HEK293 (cell line): Measurements from ENCODE around the gene CAPN7.

Source experiments
- CTCF ChIA-PET: fragments of 350-600 bp; formaldehyde crosslinking; extraction: SDS; loops from one replicate; lab custom pipeline; 2021; ENCODE audit warnings: antibody characterized with exemption; lab: Yijun Ruan, JAX
- POLR2A ChIA-PET: fragments of 300-600 bp; formaldehyde crosslinking; extraction: SDS; loops from one replicate; lab custom pipeline; 2020; ENCODE audit warnings: antibody characterized with exemption, inconsistent platforms; lab: Yijun Ruan, JAX
- H3K27ac ChIP-seq: fragments of 200-500 bp; sonication (Bioruptor generic); 2 replicates; pipeline ENCODE4 v1.5.1; 2014; ENCODE audit warnings: low read depth, low read length, control low read depth, inconsistent platforms; ENCODE audit errors: extremely low read depth
- H3K36me3 ChIP-seq, 2 experiments: fragments of 200-500 bp in 1 of 2; sonication (Bioruptor generic) in 1 of 2; 1 replicate in 1 of 2; 2 replicates in 1 of 2; pipeline ENCODE4 v1.5.1; 2014 to 2017; ENCODE audit warnings: inconsistent platforms in 2 of 2, low read length in 2 of 2; ENCODE audit not compliant: control insufficient read depth in 2 of 2, insufficient read depth in 1 of 2
- H3K4me1 ChIP-seq: fragments of 200-500 bp; sonication (Bioruptor generic); 2 replicates; pipeline ENCODE4 v1.5.1; 2014; ENCODE audit warnings: mild to moderate bottlenecking, low read length, inconsistent platforms; ENCODE audit not compliant: control insufficient read depth, insufficient read depth
- H3K4me3 ChIP-seq: 2 replicates; pipeline ENCODE4 v1.5.1; 2011; ENCODE audit warnings: low read depth, mild to moderate bottlenecking, control low read depth, low read length, moderate library complexity
- H3K9me3 ChIP-seq: fragments of 200-500 bp; sonication (Bioruptor generic); 2 replicates; pipeline ENCODE4 v1.5.1; 2014; ENCODE audit warnings: low read depth, low read length, inconsistent platforms; ENCODE audit not compliant: control insufficient read depth, insufficient read depth
- BCL6B ChIP-seq: fragments of 450-650 bp; formaldehyde crosslinking; IDR thresholded peaks from 2 replicates; pipeline ENCODE4 v1.5.1; 2017; ENCODE audit warnings: missing biosample characterization, missing genetic modification characterization
- HOXD13 ChIP-seq: sonication (generic); formaldehyde crosslinking; IDR thresholded peaks from 2 replicates; pipeline ENCODE4 v1.8.0; 2022; ENCODE audit warnings: missing genetic modification reagents, borderline replicate concordance
- IKZF3 ChIP-seq: fragments of 450-650 bp; IDR thresholded peaks from 2 replicates; pipeline ENCODE4 v1.5.0; 2018; ENCODE audit warnings: missing biosample characterization, mild to moderate bottlenecking, missing genetic modification characterization, moderate library complexity
- KLF1 ChIP-seq: fragments of 450-650 bp; formaldehyde crosslinking; IDR thresholded peaks from 2 replicates; pipeline ENCODE4 v1.5.1; 2016; ENCODE audit warnings: missing biosample characterization, missing genetic modification characterization
- PRDM2 ChIP-seq: fragments of 450-650 bp; formaldehyde crosslinking; IDR thresholded peaks from 2 replicates; pipeline ENCODE4 v1.5.1; 2016; ENCODE audit warnings: missing biosample characterization, missing genetic modification characterization, borderline replicate concordance
- SCRT1 ChIP-seq: fragments of 450-650 bp; formaldehyde crosslinking; IDR thresholded peaks from 2 replicates; pipeline ENCODE4 v1.5.1; 2016; ENCODE audit warnings: missing biosample characterization, missing genetic modification characterization, borderline replicate concordance
- SCRT2 ChIP-seq: fragments of 450-650 bp; formaldehyde crosslinking; IDR thresholded peaks from 2 replicates; pipeline ENCODE4 v1.5.1; 2016; ENCODE audit warnings: missing biosample characterization, missing genetic modification characterization
- WT1 ChIP-seq: fragments of 450-650 bp; formaldehyde crosslinking; IDR thresholded peaks from 2 replicates; pipeline ENCODE4 v1.5.1; 2016; ENCODE audit warnings: missing biosample characterization, missing genetic modification characterization
- ZBTB20 ChIP-seq: fragments of 450-650 bp; formaldehyde crosslinking; IDR thresholded peaks from 2 replicates; pipeline ENCODE4 v1.5.1; 2016; ENCODE audit warnings: missing biosample characterization, missing genetic modification characterization
- ZBTB44 ChIP-seq: fragments of 450-650 bp; IDR thresholded peaks from 2 replicates; pipeline ENCODE4 v1.5.1; 2018; ENCODE audit warnings: missing biosample characterization, mild to moderate bottlenecking, missing genetic modification characterization
- ZIC2 ChIP-seq: fragments of 450-650 bp; formaldehyde crosslinking; IDR thresholded peaks from 2 replicates; pipeline ENCODE4 v1.5.1; 2016; ENCODE audit warnings: missing biosample characterization, missing genetic modification characterization
- ZNF133 ChIP-seq: fragments of 450-650 bp; formaldehyde crosslinking; IDR thresholded peaks from 2 replicates; pipeline ENCODE4 v1.5.1; 2016; ENCODE audit warnings: missing biosample characterization, missing genetic modification characterization
- ZNF146 ChIP-seq: fragments of 450-650 bp; formaldehyde crosslinking; IDR thresholded peaks from 2 replicates; pipeline ENCODE4 v1.5.1; 2016; ENCODE audit warnings: missing biosample characterization, missing genetic modification characterization
- ZNF211 ChIP-seq: fragments of 450-650 bp; formaldehyde crosslinking; IDR thresholded peaks from 2 replicates; pipeline ENCODE4 v1.5.1; 2016; ENCODE audit warnings: low read depth, missing biosample characterization, missing genetic modification characterization
- ZNF335 ChIP-seq: fragments of 450-650 bp; formaldehyde crosslinking; conservative IDR thresholded peaks from 2 replicates; pipeline ENCODE4 v1.5.1; 2016; ENCODE audit warnings: missing biosample characterization, missing genetic modification characterization
- ZNF362 ChIP-seq: fragments of 450-650 bp; formaldehyde crosslinking; IDR thresholded peaks from 2 replicates; pipeline ENCODE4 v1.5.1; 2016; ENCODE audit warnings: missing biosample characterization, missing genetic modification characterization
- ZNF404 ChIP-seq: fragments of 450-650 bp; formaldehyde crosslinking; IDR thresholded peaks from 2 replicates; pipeline ENCODE4 v1.5.1; 2017; ENCODE audit warnings: missing biosample characterization, missing genetic modification characterization
- ZNF600 ChIP-seq: fragments of 450-650 bp; formaldehyde crosslinking; IDR thresholded peaks from 2 replicates; pipeline ENCODE4 v1.5.1; 2016; ENCODE audit warnings: missing biosample characterization, missing genetic modification characterization
- ZNF645 ChIP-seq: fragments of 450-650 bp; formaldehyde crosslinking; IDR thresholded peaks from 2 replicates; pipeline ENCODE4; 2016; ENCODE audit warnings: missing biosample characterization, missing genetic modification characterization

CAPN7 gene

GRCh38 chr3:15290736-15291135, 84.7 kb downstream of the CAPN7 start:
- CTCF ChIA-PET: interaction anchor here (0.5 to 1.1 kb wide), 3 partner anchors 23 to 143 kb away, joined by 3 to 4 read pairs (median 3); no protein-coding TSS in a partner anchor
- Histone ChIP-seq H3K27ac (no peak overlapping the region), H3K9me3 (no peaks in the 10 kb centered on the region), H3K36me3 (no peaks in the 10 kb centered on the region)
- TF ChIP-seq ZNF645 (tag by site-specific recombination): no peak
- no peak for TF ChIP-seq SCRT2 (tag by site-specific recombination)
- TF ChIP-seq ZBTB44 (tag by site-specific recombination): no peak
- TF ChIP-seq ZNF335: no peak
- no peak for TF ChIP-seq ZNF211 (tag by site-specific recombination)
- TF ChIP-seq ZNF404 (tag by site-specific recombination): no peak
- TF ChIP-seq PRDM2 (tag by site-specific recombination): no peak
- TF ChIP-seq, all 188 proteins: peak for 0
- POLR2A ChIA-PET: interaction anchor here (0.6 kb wide), 1 partner anchor 15 kb away, joined by 3 read pairs; no protein-coding TSS in a partner anchor
- peaks cover 5% of the 10 kb centered on the region for H3K4me1 ChIP-seq
- no peak overlapping the region for H3K4me3 ChIP-seq

GRCh38 chr3:15291589-15292541, 85.8 kb downstream of the CAPN7 start:
- CTCF ChIA-PET: interaction anchor here (0.6 to 1.3 kb wide), 3 partner anchors 16 to 243 kb away, joined by 3 to 7 read pairs (median 4); no protein-coding TSS in a partner anchor
- no peak overlapping the region for H3K27ac ChIP-seq
- peak; percentile 43; the same call in 1 of the 2 replicates for TF ChIP-seq SCRT1 (tag by site-specific recombination)
- no peak for TF ChIP-seq ZNF133 (tag by site-specific recombination)
- TF ChIP-seq HOXD13 (CRISPR knock-in tag): no peak
- TF ChIP-seq ZBTB20 (tag by site-specific recombination): 0 out of 2 replicates have a peak, but pooled peaks have one; percentile 12
- TF ChIP-seq ZNF362: no peak
- TF ChIP-seq BCL6B: peak; percentile 43; the same call in 1 of the 2 replicates
- TF ChIP-seq IKZF3: peak; percentile 29; the same call in 1 of the 2 replicates
- no peak for TF ChIP-seq ZNF146 (tag by site-specific recombination)
- TF ChIP-seq KLF1: peak; percentile 40; the same call in 1 of the 2 replicates
- peak; percentile 64; the same call in 1 of the 2 replicates for TF ChIP-seq SCRT2 (tag by site-specific recombination)
- peak; percentile 33; the same call in 1 of the 2 replicates for TF ChIP-seq ZNF600 (tag by site-specific recombination)
- TF ChIP-seq WT1 (tag by site-specific recombination): peak; percentile 89
- peak; percentile 45 for TF ChIP-seq ZIC2 (tag by site-specific recombination)
- TF ChIP-seq, all 188 proteins: peak for 9
- Histone ChIP-seq H3K36me3 (no peaks in the 10 kb centered on the region), H3K9me3 (no peaks in the 10 kb centered on the region), H3K4me3 (no peak overlapping the region), H3K4me1 (peaks cover 5% of the 10 kb centered on the region)
- POLR2A ChIA-PET: interaction anchor here (0.6 kb wide), 1 partner anchor 13 kb away, joined by 3 read pairs; no protein-coding TSS in a partner anchor
